Adipocyte (in vitro differentiated cells): Measurements from ENCODE around the gene PRC1.

Experiments
- DNase-seq: peaks from one replicate; pipeline ENCODE4 v3.0.0-alpha.2; 2015; ENCODE audit warnings: low read depth
- H3K27me3 ChIP-seq: replicated peaks from 2 replicates; pipeline ENCODE4 v1.7.0; 2013; ENCODE audit warnings: mild to moderate bottlenecking, low read length, moderate library complexity; ENCODE audit not compliant: control insufficient read depth, insufficient read depth
- H3K36me3 ChIP-seq: 2 replicates; pipeline ENCODE4 v1.7.0; 2013; ENCODE audit warnings: low read length, mild to moderate bottlenecking, moderate library complexity; ENCODE audit not compliant: control insufficient read depth, insufficient read depth, severe bottlenecking
- H3K4me1 ChIP-seq: 2 replicates; pipeline ENCODE4 v1.7.0; 2013; ENCODE audit warnings: mild to moderate bottlenecking, low read length, moderate library complexity; ENCODE audit not compliant: control insufficient read depth, insufficient read depth
- H3K4me3 ChIP-seq: 2 replicates; pipeline ENCODE4 v1.7.0; 2013; ENCODE audit warnings: mild to moderate bottlenecking, low read length, moderate library complexity
- H3K9ac ChIP-seq: 2 replicates; pipeline ENCODE4 v1.7.0; 2013; ENCODE audit warnings: mild to moderate bottlenecking, low read length, moderate library complexity
- H3K9me3 ChIP-seq: 2 replicates; pipeline ENCODE4 v1.7.0; 2013; ENCODE audit warnings: mild to moderate bottlenecking, low read length, moderate library complexity; ENCODE audit not compliant: control insufficient read depth

PRC1 gene

GRCh38 chr15:90994417-90995311 is at the start of gene PRC1:
PRC1 (minus strand) TSS chr15:90994535; CDS start chr15:90994417, 118 bp downstream.
- Histone ChIP-seq H3K36me3 (peaks cover 20% of the 10 kb centered on the region), H3K9ac (peak within 1 kb of the TSS; percentile 84), H3K9me3 (no peaks in the 10 kb centered on the region), H3K27me3 (no peaks in the 10 kb centered on the region), H3K4me1 (peaks cover 4% of the 10 kb centered on the region), H3K4me3 (peak within 1 kb of the TSS; percentile 97)
- DNase-seq = peak; percentile 99

GRCh38 chr15:91043202-91043874 is 49.0 kb upstream of the PRC1 start:
- Histone ChIP-seq H3K9ac (no peak overlapping the region), H3K9me3 (no peaks in the 10 kb centered on the region), H3K4me1 (no peaks in the 10 kb centered on the region), H3K4me3 (no peak overlapping the region), H3K27me3 (peaks cover 23% of the 10 kb centered on the region), H3K36me3 (no peaks in the 10 kb centered on the region)
- DNase-seq = no peak

GRCh38 chr15:91040856-91041255 is 46.5 kb upstream of the PRC1 start:
- Histone ChIP-seq H3K27me3 (peaks cover 24% of the 10 kb centered on the region), H3K9ac (no peak overlapping the region), H3K9me3 (no peaks in the 10 kb centered on the region), H3K4me1 (no peaks in the 10 kb centered on the region), H3K4me3 (no peak overlapping the region), H3K36me3 (no peaks in the 10 kb centered on the region)
- DNase-seq = no peak

- Histone ChIP-seq H3K27me3 (peaks cover 24% of the 10 kb centered on the region), H3K4me1 (no peaks in the 10 kb centered on the region), H3K36me3 (no peaks in the 10 kb centered on the region), H3K9ac (no peak overlapping the region), H3K9me3 (no peaks in the 10 kb centered on the region), H3K4me3 (no peak overlapping the region)
- DNase-seq = no peak
Observed at GRCh38 chr15:91039996-91040395, 45.7 kb upstream of the PRC1 start.

- Histone ChIP-seq H3K4me1 (no peaks in the 10 kb centered on the region), H3K9ac (no peak overlapping the region), H3K36me3 (no peaks in the 10 kb centered on the region), H3K4me3 (no peak overlapping the region), H3K27me3 (peaks cover 27% of the 10 kb centered on the region), H3K9me3 (no peaks in the 10 kb centered on the region)
- DNase-seq = peak; percentile 23
Observed at GRCh38 chr15:91032919-91033803, 38.8 kb upstream of the PRC1 start.

GRCh38 chr15:91031796-91032195 is 37.5 kb upstream of the PRC1 start:
- Histone ChIP-seq H3K9ac (no peak overlapping the region), H3K4me1 (no peaks in the 10 kb centered on the region), H3K9me3 (no peaks in the 10 kb centered on the region), H3K36me3 (no peaks in the 10 kb centered on the region), H3K27me3 (peaks cover 22% of the 10 kb centered on the region), H3K4me3 (no peak overlapping the region)
- no peak for DNase-seq

- Histone ChIP-seq H3K9ac (no peak overlapping the region), H3K4me3 (no peak overlapping the region), H3K27me3 (no peaks in the 10 kb centered on the region), H3K4me1 (peaks cover 5% of the 10 kb centered on the region), H3K36me3 (no peaks in the 10 kb centered on the region), H3K9me3 (no peaks in the 10 kb centered on the region)
- no peak for DNase-seq
Observed at GRCh38 chr15:91027677-91028076, 33.3 kb upstream of the PRC1 start.

GRCh38 chr15:91023720-91024119 is 29.4 kb upstream of the PRC1 start:
- Histone ChIP-seq H3K36me3 (no peaks in the 10 kb centered on the region), H3K4me1 (peaks cover 16% of the 10 kb centered on the region), H3K4me3 (no peak overlapping the region)

GRCh38 chr15:91022832-91023129 is 28.4 kb upstream of the PRC1 start:
- no peak for DNase-seq
- Histone ChIP-seq H3K4me1 (peaks cover 16% of the 10 kb centered on the region), H3K4me3 (peak overlapping the region; percentile 97)

More at GRCh38 chr15:91023720-91024119, 29.4 kb upstream of the PRC1 start:
- DNase-seq = no peak
- Histone ChIP-seq H3K27me3 (no peaks in the 10 kb centered on the region), H3K9ac (no peak overlapping the region), H3K9me3 (no peaks in the 10 kb centered on the region)

GRCh38 chr15:91022075-91022831 is 27.9 kb upstream of the PRC1 start, which contains the start of gene VPS33B:
VPS33B (minus strand) TSS chr15:91022594; CDS start chr15:91022249, 345 bp downstream.
- Histone ChIP-seq H3K27me3 (no peaks in the 10 kb centered on the region), H3K9me3 (no peaks in the 10 kb centered on the region), H3K9ac (peak within 1 kb of the TSS; percentile 95), H3K36me3 (no peaks in the 10 kb centered on the region), H3K4me3 (peak within 1 kb of the TSS; percentile 97), H3K4me1 (peaks cover 16% of the 10 kb centered on the region)
- peak; percentile 88 for DNase-seq

More at GRCh38 chr15:91022832-91023129, 28.4 kb upstream of the PRC1 start:
- H3K9me3 ChIP-seq = no peaks in the 10 kb centered on the region
- H3K36me3 ChIP-seq = no peaks in the 10 kb centered on the region
- no peaks in the 10 kb centered on the region for H3K27me3 ChIP-seq
- peak overlapping the region; percentile 95 for H3K9ac ChIP-seq
